NCI-H1694 (cell line): Measurements from ENCODE around the gene HSD17B3.
"Not testable (repeated sequence)": the region's sequence is repeated elsewhere in the genome, so short reads cannot be mapped to it uniquely, and the experiment has no call there.

Source experiments
- DNase-seq: peaks from one replicate; lab custom pipeline; 2025; lab: John Stamatoyannopoulos, UW

HSD17B3 gene

DNA sequence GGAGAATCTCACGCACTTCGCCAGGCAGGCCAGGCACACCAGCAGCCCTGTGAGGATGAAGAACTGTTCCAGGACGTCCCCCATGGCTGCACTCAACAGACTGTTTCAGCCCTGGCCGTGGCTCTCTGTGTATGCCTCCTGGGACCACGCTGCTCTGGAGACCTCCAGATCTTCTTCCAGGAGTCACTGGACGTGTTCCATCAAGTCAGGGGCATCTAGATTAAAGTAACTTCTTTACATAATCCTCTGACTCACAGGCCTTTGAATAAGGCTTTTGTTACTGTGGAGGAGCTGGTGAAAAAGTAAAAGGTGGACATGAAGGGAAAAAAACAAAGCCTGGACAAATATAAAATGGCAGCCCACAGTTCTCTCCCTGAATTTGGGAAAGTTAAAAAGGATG is at the start of gene HSD17B3:
Gene HSD17B3 (minus strand): TSS at position 156 of the 400 bp plus-strand sequence. CDS start 72 bp downstream, at position 84.
- no peak for DNase-seq

DNA sequence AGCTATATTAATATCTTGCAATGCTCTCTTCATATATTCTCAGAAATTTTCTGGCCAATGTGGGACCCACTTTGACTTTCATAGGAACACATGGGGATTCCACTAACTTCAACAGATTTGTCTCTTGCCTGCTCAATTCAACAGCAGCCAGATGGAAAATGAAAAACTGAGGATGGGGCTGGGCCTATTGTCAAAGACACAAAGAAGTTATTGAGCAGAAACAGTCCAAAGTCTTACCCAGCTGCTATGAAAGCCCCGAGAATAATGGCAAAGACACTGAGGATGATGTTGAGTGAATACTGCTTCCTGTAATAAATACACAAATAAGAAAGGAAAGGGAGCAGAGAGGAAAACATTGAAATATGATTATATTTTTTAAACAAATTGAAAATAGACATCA is 48.9 kb upstream of the HSD17B3 start:
- DNase-seq, result no peak

DNA sequence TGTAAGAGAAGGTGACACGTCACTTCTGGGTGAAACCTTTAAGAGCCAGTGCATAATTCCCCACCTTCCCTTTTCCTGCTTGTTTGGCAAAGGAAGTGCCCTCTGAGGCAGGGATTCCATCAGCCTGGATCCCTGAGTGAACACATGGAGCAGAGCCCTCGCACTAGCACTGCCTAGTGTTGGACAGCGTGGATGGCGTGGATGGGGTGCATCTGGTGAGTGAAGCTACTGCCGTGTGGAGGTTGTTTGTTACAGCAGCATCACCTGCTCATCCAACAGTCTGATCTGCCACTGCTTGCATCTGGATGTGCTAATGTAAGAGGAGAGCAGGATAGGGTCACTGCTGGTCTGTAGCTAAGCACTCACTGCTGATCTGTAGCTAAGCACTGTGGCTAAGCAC is 46.3 kb upstream of the HSD17B3 start:
- DNase-seq, result no peak

DNA sequence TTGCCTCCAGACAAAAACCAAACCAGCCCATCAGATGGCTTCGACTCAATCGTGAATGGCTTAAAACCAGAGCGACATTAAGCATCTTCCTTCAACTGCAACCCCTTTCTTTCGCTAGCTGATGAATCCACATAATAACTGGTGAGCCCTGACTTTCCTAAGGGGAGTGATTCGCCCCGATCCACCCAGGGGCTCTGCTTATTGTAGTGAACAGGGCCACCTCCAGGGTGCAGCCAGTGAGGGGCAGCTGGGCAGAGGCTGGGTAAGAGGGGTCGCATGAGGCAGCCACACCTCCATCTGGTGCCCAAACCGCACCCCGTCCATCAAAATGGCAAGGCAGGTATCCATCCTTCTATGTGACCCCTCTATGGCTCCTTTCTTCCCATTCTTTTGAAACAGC is 43.6 kb upstream of the HSD17B3 start:
- DNase-seq, result no peak

DNA sequence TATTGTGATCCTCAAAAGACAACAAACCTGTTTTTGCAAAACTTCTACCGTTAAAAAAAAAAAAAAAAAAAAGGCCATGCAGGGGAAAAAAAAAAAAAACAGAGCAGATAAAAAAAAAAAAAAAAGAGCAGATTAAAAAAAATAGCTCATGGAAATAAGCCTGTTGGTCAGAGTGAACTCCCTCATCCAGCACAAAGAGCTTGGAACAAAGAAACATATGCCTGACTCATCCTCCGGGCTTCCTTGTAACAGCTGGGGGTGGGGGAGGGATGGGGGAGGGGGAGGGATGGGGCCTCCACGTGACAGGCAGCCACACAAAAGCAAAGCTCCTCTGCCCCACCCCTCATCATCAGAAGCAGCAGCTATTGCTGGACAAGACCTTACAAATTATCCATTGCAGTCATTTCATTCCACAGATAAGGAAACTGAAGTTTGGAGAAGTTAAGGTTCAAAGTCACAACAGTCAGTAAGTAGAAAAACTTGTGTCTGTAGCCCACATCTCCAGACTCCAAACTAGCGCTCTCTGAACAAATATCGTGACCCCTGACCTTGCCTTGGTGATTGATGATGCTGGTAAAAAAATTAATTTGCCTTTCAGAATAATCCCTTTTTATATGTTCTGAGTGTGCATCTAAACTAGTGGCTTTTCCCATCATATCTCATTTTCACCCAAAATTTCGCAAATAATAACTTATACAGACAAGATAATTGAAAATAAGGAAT is 42.6 kb upstream of the HSD17B3 start:
- no peak for DNase-seq

DNA sequence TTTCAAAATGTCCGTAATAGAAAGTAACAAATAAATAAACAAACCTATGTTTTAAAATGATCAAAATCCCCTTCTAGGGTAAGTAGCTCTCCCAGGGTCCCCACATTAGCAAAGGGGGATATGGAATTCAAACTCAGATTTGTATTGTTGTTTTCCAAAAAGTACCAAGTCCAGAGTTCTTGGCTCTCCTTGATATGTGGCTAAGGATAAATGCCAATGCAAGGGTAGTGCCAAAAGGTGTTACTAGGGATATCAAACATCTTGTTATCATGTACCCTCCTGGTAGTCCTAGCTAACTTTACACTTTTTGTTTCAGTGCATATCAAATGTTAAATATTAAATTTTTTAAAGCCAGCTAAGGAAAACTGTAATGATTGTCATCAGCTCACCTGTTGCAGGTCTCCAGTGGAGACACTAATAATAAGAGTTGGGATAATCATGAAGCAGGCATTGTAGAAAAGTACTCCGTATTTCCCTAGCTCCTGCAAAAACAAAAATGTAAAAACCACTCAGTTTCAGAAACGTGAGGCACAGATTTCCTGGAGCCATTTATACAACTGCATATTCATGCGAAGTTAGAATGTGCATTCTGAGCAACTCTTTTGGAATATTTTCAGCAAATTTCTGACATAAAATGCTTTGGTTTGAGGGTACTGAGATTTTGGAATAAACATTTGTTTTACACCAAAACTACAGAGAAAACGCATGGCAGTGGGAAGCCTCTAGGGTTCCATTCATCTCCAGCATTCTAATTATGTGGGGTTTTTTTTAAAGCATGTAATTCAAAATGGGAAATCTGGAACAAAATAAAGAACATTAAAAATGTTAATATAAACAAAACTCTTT is 41.8 kb upstream of the HSD17B3 start:
- DNase-seq, result no peak

DNA sequence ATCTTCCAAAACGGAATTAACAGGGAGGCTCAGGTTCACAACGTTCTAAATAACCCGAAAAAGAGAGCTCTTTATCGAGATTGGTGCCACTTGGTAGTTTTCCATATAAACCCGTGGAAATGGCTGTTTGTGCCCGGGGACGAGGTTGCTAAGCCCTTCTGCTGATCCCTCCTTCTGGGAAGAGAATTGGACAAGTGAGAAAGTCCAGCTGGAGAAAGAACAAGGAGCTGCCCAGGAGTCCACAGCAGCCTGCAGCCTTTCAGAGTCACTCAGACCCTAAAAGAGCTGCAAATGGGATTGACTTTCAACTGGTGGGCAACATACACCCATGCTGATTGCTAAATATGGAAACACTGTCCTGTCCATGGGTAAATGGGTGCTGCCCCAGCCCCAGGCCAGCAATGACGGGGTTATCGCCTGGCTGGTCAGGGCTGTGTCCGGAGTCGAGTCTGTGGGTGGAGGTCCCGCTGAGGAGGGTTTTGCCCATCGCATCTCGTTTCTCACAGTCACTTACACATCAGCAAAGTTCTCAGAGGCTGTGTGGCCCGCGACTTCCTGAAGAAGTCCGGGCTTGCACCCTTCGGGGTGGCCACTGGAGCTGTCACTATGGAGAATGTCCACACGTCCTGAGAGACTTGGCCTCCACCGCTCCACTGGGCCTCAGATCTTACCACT is 40.7 kb upstream of the HSD17B3 start:
- DNase-seq, result no peak

DNA sequence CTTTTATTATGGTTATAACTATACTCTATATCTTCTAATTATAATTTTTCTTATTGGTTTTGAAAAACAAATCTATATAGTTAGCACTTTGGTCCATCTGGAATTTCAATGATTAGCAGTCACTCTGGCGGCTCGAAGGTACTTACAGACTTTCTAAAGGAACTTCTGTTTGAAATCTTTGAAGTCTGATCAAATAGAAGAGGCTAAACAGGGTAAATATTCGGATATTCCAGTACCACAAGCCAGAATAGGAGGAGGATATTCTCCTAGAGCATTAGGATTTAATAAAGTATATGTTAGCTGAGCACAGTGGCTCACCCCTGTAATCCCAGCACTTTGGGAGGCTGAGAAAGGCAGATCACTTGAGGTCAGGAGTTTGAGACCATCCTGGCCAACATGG is 38.7 kb upstream of the HSD17B3 start:
- DNase-seq, result no peak

DNA sequence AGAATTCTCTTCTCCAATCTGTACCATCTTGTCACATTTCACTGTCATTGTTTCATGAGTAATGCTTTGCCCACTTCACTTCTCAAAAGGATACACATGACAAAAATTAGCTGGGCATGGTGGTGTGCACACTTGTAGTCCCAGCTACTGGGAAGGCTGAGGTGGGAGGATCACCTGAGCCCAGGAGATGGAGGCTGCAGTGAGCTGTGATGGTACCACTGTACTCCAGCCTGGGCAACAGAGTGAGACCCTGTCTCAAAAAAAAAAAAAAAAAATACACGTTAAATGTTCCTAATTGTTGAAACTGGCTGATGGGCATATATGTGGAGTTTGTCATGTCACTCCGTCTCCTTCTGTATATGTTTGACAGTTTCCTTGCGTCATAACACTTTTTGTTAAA is 36.3 kb upstream of the HSD17B3 start:
- no peak for DNase-seq

DNA sequence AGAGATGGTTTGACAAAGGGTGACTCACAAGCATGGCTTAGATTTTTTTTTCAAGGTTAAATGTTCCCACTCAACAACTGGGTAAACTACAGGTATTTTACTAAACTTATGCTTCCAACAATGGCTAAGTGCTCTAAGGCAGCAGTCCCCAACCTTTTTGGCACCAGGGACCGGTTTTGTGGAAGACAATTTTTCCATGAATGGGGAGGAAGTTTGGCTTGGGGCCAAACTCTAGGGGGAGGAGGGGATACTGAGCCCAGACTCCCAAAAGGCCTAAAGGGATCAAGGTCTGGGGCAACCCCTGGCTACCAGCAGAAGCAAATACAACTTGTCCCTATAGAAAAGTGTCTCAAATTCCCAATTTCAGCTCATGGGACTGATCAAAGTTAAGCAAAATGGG is 32.0 kb upstream of the HSD17B3 start:
- DNase-seq, result no peak

DNA sequence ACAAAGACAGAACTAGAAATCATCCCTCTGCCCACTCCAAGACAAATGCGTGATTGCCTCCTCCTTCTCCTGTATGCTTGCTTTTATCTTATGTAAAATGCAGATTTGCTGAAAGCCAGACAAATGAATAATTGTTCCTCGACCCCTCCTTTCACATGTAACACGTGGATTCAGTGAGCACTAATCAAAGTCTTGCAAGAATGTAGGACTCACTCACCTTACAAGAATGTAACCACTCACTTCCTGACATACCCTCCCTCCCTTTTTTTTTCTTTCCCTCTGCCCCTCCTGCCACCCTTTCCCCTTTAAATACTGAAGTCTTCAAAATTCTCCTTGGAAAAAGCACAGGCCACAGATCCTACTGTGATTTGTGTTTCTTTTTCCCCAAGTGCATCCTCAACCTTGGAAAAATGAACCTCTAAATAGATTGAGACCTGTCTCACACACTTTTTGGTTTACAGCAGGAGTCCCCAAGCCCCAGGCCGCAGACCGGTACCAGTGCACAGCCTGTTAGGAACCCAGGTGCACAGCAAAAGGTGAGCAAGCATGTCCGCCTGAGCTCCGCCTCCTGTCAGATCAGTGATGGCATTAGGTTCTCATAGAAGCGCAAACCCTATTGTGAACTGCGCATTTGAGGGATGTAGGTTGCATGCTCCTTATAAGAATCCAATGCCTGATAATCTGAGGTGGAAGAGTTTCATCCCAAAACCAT is 29.4 kb upstream of the HSD17B3 start:
- DNase-seq, result no peak

DNA sequence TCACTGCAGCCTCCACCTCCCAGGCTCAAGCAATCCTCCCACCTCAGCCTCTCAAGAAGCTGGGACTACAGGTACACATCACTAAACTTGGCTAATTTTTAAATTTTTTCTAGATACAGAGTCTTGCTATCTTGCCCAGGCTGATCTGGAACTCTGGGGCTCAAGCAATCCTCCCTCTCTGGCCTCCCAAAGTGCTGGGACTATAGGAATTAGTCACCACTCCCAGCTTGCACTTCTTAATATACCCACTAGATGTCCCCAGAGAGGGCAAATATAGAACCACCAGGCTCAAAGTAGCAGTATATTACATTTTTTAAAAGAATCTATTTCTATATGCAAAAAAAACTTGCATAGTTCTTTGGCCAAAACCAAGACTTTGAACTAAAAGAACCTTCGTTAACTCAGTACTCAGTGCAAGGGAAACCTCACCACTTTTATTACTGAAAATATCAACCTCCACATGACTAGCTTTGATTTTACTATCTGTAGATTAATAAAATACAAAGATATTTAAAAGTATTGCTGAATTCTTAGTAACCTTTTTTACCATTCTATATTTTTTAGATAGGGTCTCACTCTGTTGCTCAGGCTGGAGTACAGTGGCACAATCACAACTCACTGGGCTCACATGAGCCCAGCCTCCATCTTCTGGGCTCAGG is 25.8 kb upstream of the HSD17B3 start:
- peak; percentile 25 for DNase-seq

DNA sequence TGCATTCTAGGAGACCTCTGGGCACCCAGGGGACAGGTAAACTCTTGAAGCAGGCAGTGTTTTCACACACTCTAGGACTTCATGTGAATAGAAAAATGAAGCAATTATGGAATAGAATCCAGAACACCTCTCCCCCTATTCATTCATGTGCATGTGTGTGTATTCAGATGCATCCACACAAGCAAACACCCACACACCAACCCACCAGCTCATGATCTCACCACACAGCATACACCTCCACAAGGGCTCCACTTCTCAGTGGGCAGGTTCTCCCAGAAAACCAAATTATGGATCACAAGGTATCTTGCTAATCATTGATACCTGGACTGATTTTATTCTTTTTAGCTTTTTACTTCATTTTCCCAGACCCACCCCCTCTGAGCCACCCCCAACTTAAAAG is 21.2 kb upstream of the HSD17B3 start:
- no peak for DNase-seq

DNA sequence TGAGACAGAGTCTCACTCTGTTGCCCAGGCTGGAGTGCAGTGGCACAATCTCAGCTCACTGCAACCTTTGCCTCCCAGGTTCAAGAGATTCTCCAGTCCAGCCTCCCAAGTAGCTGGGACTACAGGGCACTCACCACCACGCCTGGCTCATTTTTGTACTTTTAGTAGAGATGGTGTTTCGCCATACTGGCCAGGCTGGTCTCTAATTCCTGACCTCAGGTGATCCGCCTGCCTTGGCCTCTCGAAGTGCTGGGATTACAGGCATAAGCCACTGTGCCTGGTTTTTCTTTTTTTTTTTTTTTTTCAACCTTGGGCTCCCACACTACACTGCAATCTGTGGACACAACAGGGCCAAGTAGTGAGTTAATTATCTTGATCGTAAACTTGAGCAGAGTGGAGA is 20.8 kb upstream of the HSD17B3 start:
- not testable (repeated sequence) for DNase-seq

DNA sequence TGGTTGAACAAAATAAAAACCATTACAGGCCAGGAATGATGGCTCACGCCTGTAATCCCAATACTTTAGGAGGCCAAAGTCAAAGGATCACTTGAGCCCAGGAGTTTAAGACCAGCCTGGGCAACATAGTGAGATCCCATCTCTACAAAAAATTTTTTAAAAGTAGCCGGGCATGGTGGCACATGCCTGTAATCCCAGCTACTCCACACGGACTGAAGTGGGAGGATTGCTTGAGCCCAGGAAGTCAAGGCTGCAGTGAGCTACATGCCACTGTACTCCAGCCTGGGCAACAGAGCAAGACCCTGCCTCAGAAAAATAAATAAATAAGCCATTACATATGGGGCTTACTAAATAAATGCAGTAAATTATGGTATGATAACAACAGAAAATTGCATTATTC is 20.2 kb upstream of the HSD17B3 start:
- DNase-seq, result not testable (repeated sequence)

DNA sequence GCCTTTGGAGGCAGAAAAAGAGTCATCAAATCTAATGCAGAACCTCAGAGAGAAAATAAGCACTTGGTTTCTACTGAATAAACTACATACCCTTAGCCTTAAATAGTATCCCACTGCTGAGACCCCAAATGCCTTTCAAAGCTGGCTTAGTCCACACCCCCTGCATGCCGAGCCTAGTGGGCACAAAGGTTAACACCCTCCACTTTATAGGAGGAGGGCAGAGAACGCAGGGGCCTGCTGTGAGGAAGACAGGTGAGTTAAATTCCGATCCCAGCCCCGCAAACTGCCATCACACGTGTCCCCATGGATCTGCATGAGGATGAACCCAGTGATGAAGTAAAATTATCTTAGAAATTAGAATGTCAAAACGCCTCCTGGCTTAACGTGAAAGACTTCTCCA is 19.5 kb upstream of the HSD17B3 start:
- no peak for DNase-seq

DNA sequence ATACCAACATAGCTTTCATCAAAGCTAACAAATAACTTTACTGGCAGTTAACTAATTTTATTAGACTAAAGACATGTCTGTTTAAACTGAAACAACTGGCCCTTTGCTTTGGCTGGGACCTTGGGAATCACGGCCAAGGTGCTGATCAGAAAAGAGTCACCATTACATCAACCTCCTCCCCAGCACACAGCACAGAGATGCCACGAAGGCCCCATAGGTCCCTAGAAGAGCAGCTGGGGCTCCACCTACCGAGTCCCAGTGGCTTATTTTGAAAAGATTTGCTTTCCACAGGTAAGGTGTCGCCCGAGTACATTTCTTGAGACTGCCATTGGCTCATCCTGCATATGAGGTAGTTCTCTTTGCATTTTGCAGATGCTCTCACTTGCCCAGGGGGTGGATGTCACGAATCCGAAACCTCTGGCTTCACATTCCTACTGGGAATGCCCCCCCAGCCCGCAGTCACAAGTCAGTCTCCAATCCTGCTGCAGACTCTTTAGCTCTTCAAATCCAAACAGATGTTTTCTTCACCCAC is 18.8 kb upstream of the HSD17B3 start:
- DNase-seq, result no peak

DNA sequence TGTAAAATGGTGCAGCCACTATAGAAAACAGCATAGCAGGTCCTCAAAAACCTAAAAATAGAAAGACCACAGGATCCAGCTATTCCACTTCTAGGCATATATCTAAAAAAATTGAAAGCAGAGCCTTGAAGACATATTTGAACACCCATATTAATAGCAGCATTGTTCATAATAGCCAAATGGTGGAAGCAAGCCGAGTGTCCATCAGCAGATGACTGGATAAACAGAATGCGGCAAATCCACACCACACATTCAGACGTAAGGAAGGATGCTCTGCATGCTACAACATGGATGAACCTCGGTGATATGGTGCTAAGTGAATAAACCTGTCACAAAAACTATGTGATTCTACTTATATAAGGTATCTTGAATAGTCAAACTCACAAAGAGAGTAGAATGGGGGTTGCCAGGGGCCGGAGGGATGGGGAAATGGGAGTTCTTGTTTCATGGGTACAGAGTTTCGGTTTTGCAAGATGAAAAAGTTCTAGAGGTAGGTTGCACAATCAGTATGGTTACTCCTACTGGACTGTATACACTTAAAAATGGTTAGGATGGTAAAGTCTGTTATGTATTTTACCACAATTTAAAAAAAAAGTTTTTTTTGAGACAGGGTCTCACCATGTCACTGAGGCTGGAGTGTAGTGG is 17.1 kb upstream of the HSD17B3 start:
- no peak for DNase-seq

DNA sequence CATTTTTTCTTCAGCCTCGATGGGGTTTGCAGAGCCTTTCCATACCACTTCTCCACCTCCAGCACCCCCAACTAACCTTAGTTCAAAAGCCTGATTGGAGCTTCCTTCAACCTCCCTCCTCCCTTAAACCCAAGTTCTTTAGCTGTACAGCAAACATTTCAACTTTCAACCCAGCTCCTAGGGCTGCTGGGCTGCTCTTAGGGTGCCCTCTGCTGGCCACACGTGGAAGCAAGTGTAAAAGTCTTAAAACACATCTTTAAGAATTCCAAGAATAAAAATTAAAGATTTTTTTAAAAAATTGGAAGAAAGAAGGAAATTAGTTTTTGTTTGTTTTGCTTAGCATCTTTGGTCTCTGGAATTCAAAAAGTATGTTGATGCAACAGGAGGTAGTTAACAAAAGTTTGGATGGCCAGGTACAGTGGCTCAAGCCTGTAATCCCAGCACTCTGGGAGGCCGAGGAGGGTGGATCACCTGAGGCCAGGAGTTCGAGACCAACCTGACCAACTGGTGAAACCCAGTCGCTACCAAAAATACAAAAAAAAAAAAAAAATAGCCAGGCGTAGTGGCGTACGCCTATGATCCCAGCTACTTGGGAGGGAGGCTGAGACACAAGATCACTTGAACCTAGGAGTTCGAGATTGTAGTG is 15.5 kb upstream of the HSD17B3 start:
- DNase-seq, result no peak

DNA sequence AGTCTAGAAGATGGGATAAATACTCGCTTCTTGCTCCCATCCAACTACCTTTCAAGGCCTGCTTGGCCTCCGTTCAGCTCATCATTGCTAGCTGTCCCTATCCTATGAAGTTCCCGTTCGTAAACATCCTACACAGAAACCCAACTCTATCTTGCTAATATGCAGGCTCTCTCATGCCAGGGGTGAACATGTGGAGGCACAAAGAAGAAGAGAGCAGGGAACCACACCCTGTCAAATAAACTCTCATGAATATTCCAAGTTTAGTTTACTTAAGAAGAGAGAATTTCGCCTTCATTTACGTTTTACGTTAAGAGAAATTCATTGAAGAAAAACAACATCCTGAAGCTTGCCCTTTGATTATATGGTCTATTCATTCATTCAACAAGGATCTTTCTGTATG is 7.9 kb upstream of the HSD17B3 start:
- no peak for DNase-seq
